HL-60 (cell line): ENCODE results near the gene TSSK6.
A peak's percentile ranks its signal among the peaks of the same experiment; 100 is the strongest.

Experiments used
- DNase-seq, 2 experiments: peaks; one replicate each; pipeline ENCODE4 v3.0.0-alpha.2; 2010 to 2020; ENCODE audit warnings: low read depth in 1 of 2, low spot score in 1 of 2
- H3K27ac ChIP-seq: fragments of 250-450 bp; sonication (Bioruptor Pico); replicated peaks from 2 replicates; pipeline ENCODE4 v1.5.1; 2020; ENCODE audit warnings: mild to moderate bottlenecking, moderate library complexity
- H3K27me3 ChIP-seq: fragments of 250-450 bp; sonication (Bioruptor Pico); 2 replicates; pipeline ENCODE4 v1.5.1; 2021; ENCODE audit warnings: mild to moderate bottlenecking, moderate library complexity; ENCODE audit not compliant: insufficient read depth, poor library complexity, severe bottlenecking
- H3K4me3 ChIP-seq: replicated peaks from 2 replicates; pipeline ENCODE4 v1.5.1; 2011; ENCODE audit warnings: mild to moderate bottlenecking, control low read depth, low read length; ENCODE audit not compliant: insufficient read depth
- GABPA ChIP-seq: IDR thresholded peaks from 2 replicates; pipeline ENCODE4 v1.6.1; 2012; ENCODE audit warnings: low read depth
- POLR2AphosphoS5 ChIP-seq: IDR thresholded peaks from 2 replicates; pipeline ENCODE4 v1.6.1; 2012; ENCODE audit warnings: low read depth
- SPI1 ChIP-seq: IDR thresholded peaks from 2 replicates; pipeline ENCODE4 v1.6.1; 2012; ENCODE audit warnings: low read depth, mild to moderate bottlenecking, borderline replicate concordance
- long read RNA-seq: library from polyadenylated mRNA; unstranded; transcript quantifications from one replicate; pipeline ENCODE4 v2.0.0, GENCODE V29; 2020
- TF ChIP-seq, protein P1 (sequence below): IDR thresholded peaks from 2 replicates; pipeline ENCODE4 v1.6.1; 2012; ENCODE audit warnings: low read depth; ENCODE audit not compliant: insufficient replicate concordance
- TF ChIP-seq, protein P2 (sequence below): IDR thresholded peaks from one replicate; pipeline ENCODE4 v1.5.1; 2011; ENCODE audit warnings: low read length, control low read depth, inconsistent platforms; ENCODE audit not compliant: insufficient read depth

Gene TSSK6
- long read RNA-seq, transcript TSSK6-201 (1 exons, 1,467 nt): major isoform, 13 of 15 reads
- long read RNA-seq, partial matches to known transcripts: 0 of 15 reads
- long read RNA-seq, other reads (novel, unspliced or antisense): 2 of 15 reads

DNA sequence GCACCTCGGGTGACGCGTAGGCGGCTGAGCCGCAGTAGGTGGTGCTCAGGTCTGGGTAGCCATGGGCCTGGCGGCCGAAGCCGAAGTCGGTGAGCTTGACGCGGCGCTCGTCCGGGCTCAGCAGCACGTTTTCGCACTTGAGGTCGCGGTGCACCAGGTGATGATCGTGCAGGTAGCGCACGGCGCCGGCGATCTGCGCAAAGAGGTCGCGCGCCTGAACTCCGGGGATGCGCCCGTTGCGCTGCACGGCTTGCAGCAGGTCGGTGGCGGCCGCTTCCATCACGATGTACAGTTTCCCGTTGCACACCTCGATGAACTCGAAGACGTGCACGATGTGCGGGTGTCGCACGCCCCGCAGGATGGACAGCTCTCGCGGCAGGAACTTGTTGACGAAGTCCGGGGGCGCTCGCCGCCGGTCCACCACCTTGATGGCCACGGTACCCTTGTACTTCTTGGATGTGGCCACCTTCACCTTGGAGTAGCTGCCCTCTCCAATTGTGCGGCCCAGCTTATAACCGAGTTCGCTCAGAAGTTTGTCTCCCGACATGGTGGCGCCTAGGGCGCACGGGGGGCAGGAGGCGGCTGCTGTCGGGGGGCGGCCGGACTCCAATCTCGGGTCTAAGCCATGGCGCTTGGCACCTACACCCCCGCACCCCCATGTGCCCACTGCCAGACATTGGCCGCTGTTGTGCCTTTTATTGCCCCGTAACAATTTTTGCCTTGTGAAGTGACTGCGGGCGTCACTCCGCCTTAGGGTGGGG lies at the start of gene TSSK6:
TSSK6 (minus strand) TSS at position 668 of the 761 bp plus-strand sequence; CDS start at position 547, 121 bp downstream.
- TF ChIP-seq POLR2AphosphoS5 (0 out of 2 replicates have a peak, but pooled peaks have one; percentile 20), GABPA (no peak)
- Histone ChIP-seq H3K27me3 (no peaks in the 10 kb centered on the region), H3K27ac (peak within 1 kb of the TSS; percentile 87), H3K4me3 (peak within 1 kb of the TSS; percentile 96)
- no peak for DNase-seq

DNA sequence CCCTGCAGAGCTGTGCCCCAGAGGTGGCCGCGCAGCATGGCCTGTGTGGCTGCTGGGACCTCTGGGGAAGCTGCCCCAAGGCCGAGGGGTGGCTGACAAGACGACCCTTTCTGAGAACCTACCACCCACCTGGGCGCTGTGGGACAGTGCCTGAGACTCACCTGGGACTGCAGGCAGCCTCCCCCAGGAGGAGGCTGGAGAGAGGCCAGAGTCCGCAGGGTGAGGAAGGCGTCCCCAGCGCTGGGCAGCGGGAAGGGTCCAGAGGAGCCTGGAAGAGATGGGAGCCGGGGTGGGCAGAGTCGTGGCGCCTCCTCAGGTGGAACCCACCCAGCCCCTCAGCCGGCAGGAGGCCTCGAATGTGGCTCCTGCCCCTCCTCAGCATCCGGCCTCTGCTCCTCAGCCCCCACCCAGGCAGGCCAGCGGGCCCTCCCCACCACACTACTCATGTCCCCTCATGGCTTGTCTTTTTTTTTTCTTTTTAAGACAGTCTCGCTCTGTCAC lies 48.0 kb upstream of the TSSK6 start:
- H3K27ac ChIP-seq: no peak overlapping the region
- no peak overlapping the region for H3K4me3 ChIP-seq
- DNase-seq: no peak

DNA sequence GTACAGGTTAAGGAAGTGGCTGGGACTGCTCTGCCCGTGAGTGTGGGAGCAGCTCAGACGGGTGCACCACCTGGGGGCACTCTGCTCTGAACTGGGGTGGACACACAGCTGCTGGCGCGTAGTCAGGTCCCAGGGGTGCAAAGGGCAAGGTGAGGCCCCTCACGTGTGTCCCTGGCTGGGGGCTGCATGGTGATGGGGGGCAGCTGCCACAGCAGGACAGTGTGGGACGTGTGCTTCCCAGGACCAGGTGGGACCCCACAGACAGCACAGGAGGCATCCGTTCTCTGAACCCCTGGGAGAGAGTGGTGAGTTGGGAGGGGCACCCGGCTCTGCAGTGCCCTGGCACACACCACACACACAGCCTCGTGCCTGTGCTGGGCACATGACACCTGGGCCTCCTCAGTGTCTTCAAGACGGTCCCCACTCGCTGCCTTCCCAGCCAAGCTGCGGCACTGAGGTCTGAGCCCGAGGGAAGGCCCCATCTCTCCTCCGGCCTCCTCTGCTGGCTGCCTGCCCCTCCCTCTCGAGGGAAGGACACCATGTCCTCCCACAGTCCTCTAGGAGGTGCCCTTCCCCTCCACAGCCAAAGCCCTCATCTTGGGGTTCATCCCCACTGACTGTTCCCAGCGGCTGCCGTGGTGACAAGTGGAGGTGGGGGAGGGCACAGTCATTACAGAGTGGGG lies 47.5 kb upstream of the TSSK6 start:
- no peaks in the 10 kb centered on the region for H3K27me3 ChIP-seq
- TF ChIP-seq, protein P1, sequence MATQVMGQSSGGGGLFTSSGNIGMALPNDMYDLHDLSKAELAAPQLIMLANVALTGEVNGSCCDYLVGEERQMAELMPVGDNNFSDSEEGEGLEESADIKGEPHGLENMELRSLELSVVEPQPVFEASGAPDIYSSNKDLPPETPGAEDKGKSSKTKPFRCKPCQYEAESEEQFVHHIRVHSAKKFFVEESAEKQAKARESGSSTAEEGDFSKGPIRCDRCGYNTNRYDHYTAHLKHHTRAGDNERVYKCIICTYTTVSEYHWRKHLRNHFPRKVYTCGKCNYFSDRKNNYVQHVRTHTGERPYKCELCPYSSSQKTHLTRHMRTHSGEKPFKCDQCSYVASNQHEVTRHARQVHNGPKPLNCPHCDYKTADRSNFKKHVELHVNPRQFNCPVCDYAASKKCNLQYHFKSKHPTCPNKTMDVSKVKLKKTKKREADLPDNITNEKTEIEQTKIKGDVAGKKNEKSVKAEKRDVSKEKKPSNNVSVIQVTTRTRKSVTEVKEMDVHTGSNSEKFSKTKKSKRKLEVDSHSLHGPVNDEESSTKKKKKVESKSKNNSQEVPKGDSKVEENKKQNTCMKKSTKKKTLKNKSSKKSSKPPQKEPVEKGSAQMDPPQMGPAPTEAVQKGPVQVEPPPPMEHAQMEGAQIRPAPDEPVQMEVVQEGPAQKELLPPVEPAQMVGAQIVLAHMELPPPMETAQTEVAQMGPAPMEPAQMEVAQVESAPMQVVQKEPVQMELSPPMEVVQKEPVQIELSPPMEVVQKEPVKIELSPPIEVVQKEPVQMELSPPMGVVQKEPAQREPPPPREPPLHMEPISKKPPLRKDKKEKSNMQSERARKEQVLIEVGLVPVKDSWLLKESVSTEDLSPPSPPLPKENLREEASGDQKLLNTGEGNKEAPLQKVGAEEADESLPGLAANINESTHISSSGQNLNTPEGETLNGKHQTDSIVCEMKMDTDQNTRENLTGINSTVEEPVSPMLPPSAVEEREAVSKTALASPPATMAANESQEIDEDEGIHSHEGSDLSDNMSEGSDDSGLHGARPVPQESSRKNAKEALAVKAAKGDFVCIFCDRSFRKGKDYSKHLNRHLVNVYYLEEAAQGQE: no peak
- TF ChIP-seq GABPA (no peak), POLR2AphosphoS5 (no peak), SPI1 (no peak)
- TF ChIP-seq, protein P2, sequence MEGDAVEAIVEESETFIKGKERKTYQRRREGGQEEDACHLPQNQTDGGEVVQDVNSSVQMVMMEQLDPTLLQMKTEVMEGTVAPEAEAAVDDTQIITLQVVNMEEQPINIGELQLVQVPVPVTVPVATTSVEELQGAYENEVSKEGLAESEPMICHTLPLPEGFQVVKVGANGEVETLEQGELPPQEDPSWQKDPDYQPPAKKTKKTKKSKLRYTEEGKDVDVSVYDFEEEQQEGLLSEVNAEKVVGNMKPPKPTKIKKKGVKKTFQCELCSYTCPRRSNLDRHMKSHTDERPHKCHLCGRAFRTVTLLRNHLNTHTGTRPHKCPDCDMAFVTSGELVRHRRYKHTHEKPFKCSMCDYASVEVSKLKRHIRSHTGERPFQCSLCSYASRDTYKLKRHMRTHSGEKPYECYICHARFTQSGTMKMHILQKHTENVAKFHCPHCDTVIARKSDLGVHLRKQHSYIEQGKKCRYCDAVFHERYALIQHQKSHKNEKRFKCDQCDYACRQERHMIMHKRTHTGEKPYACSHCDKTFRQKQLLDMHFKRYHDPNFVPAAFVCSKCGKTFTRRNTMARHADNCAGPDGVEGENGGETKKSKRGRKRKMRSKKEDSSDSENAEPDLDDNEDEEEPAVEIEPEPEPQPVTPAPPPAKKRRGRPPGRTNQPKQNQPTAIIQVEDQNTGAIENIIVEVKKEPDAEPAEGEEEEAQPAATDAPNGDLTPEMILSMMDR: no peak
- H3K27ac ChIP-seq: no peak overlapping the region
- H3K4me3 ChIP-seq: no peak overlapping the region
- DNase-seq: no peak

More for the DNA sequence above, 48.0 kb upstream of the TSSK6 start:
- TF ChIP-seq GABPA (no peak), SPI1 (no peak), POLR2AphosphoS5 (no peak)
- TF ChIP-seq, protein P1: no peak
- TF ChIP-seq, protein P2: no peak
- no peaks in the 10 kb centered on the region for H3K27me3 ChIP-seq

DNA sequence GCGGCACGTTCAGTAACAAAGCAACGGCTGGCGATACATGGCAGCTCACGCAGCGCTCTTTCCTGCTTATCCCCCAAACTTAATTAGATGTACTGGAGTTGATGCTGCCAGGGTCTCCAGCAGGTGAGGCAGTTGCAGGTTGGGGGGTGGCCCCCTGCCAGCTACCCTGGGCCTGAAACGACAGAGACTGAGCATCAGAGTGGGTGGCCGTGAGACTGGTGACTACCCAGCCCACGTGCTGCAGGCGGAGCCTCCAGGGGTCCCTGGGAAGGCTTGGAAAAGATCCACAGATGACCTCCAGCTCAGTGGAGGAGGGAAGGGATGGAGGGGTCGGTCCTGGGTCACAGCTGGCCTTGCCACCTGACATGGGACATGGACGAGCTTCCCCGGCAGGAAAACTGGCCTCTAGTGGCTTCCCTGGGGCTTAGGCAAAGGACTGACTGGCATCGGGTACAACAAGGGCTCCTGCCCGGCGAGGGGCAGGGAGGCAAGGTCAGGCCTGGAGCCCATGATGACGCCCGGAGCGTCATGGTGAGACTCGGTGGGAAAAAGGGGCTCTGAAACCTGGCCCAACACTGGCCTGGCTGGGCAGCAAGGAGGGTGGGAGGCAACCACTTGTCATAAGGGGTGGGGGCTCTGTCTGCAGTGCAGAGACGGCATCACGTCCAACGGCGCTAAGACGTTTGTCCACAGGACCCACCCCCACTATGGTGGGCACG lies 46.8 kb upstream of the TSSK6 start:
- TF ChIP-seq POLR2AphosphoS5 (no peak), SPI1 (no peak), GABPA (no peak)
- TF ChIP-seq, protein P2: no peak
- TF ChIP-seq, protein P1: no peak
- Histone ChIP-seq H3K4me3 (no peak overlapping the region), H3K27ac (no peak overlapping the region), H3K27me3 (no peaks in the 10 kb centered on the region)
- DNase-seq: no peak
